ENCODE results near the gene CTCF. TPM values are rescaled to one million over a fixed set of nuclear protein-coding genes. Genes with fewer than 3 reads are reported as not detected.
A peak's percentile ranks its signal among the peaks of the same experiment; 100 is the strongest.

CTCF gene
- total and polyA plus RNA-seq, 7 experiments from 2014 or later = 49.8 to 78.6 (median 59.8) TPM

DNA sequence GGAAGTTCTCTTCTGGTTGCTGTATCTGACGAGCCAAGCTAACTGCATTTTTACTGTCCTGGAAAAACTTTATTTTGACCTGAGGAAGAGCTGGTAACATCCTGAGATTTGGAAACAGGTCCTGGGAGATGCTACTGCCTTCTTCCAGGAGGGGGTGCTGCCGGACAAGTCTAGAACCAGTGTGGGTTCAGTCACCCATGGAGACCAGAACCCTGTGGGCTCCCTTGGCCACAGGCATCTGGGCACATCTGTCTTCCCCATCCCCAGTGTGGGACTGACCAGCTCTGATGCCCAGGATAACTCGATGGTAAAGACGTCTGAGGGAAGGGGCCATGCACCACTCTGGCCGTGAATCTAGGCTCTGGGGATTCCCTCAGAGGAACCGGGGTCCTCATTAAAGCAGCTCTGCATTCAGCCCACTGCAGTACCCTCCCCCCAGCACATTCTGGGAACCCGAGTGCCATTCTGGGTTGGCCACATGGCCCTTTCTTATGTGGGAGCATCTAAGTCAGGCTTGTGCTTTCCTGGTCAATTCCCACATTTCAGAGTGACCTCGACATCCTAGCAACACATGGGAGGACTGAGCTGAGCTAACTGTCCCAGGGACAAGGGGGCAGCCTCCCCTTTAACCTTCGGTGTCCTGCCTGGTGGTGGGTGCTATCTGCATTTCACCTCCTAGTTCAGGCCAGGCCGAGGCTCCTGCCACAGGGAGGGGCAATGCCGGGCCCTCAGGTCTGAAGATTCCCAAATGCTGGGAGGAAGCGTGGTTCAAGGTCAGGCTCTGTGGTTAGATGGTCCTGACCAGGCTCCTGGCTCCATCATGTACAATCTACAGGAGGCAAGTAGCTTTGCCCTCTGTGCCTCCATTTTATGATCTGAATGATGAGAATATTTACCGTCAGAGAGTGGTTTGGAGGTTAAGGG lies 110.7 kb downstream of the CTCF start:
- H3K36me3 Mint-ChIP-seq = no peaks in the 10 kb centered on the region
- intact Hi-C loops (cut with micrococcal nuclease) = loop anchor here (1.0 to 2.0 kb wide), 7 partner anchors 46 to 391 kb away; partner anchors contain the start of gene GFOD2 (in 1 of the 2)
- Histone ChIP-seq H3K27ac (ENCODE audit: low read depth, low read length) (no peak overlapping the region), H3K36me3 (ENCODE audit: control insufficient read depth in 2 of 3, insufficient read depth in 3 of 3, low read length in 3 of 3) (peaks cover 0 to 12% (median 0%) of the 10 kb centered on the region in 3 experiments), H3K9me3 (ENCODE audit: control insufficient read depth in 2 of 3, low read length in 3 of 3) (no peaks in the 10 kb centered on the region), H3K27me3 (ENCODE audit: control insufficient read depth in 2 of 2, insufficient read depth in 2 of 2, low read length in 2 of 2) (no peaks in the 10 kb centered on the region), H3K4me1 (ENCODE audit: control insufficient read depth in 2 of 2, insufficient read depth in 2 of 2, low read length in 2 of 2) (peaks cover 0 to 2% of the 10 kb centered on the region in 2 donors), H3K4me3 (ENCODE audit: low read length) (no peak overlapping the region)
- ATAC-seq (peak; percentile 42), DNase-seq (peak in 5 of 9 donors; percentile 36 to 59 (median 45))
- peak overlapping the region in 4 of 9 donors; percentile 41 to 62 (median 51) for H3K27ac Mint-ChIP-seq
- H3K4me1 Mint-ChIP-seq = peaks cover 1 to 14% (median 2%) of the 10 kb centered on the region in 7 donors
- H3K27me3 Mint-ChIP-seq = no peaks in the 10 kb centered on the region
- POLR2A ChIA-PET = interaction anchor here (0.6 kb wide), 1 partner anchor 10 kb away, joined by 3 read pairs; no protein-coding TSS in a partner anchor
- H3K4me3 Mint-ChIP-seq = no peak overlapping the region
- H3K9me3 Mint-ChIP-seq = peaks cover 0 to 1% (median 0%) of the 10 kb centered on the region in 11 donors
- CTCF ChIA-PET = interaction anchor here (0.6 to 9.1 kb wide), 10 partner anchors 13 to 172 kb away, joined by 3 to 85 read pairs (median 4); partner anchors contain the start of genes ACD, GFOD2 and PARD6A

DNA sequence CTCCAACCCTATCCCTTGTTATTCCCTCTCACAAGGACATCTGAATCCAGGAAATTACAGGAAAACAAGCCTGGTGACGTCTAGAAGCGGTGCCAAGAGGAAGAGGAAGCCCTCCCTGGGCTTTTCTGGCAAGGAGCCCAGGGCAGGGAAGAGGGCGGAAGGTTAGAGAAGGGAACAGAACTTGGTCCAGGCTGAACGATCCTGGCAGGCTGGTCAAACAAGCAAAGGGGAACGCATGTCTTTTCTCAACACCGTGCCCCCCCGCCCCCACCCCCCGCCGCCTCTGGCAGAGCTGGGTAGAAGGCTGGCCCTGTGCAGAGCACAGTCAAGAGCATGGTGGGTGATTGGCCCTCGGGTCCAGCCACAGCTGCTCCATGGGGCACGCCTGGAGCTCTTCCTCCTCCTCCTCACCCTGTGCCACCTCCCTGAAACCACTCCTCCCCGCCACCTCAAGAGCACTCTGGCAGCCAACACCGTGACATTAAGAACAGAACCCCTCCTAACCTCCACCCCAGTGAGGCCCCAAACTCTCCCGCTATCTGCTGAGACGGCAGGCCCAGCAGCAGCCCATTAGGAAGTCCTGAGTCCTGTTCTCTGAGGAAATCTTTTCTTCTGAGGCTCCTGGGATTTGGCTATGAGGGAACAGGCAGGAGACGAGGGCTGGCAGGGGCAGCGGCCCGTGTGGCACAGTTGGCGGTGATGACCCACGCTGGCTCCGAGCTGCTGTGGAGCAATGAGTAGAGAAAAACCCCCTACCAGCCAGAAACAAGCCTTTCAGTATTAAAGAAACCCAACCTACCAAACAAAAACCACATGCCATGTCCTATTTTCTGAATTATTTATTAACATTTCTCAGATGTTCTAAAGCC lies 111.6 kb downstream of the CTCF start:
- Histone ChIP-seq H3K4me1 (ENCODE audit: control insufficient read depth in 2 of 2, insufficient read depth in 2 of 2, low read length in 2 of 2) (no peaks in the 10 kb centered on the region), H3K9me3 (ENCODE audit: control insufficient read depth in 2 of 3, low read length in 3 of 3) (no peaks in the 10 kb centered on the region), H3K36me3 (ENCODE audit: control insufficient read depth in 2 of 3, insufficient read depth in 3 of 3, low read length in 3 of 3) (peaks cover 0 to 12% (median 0%) of the 10 kb centered on the region in 3 experiments), H3K27me3 (ENCODE audit: control insufficient read depth in 2 of 2, insufficient read depth in 2 of 2, low read length in 2 of 2) (no peaks in the 10 kb centered on the region), H3K4me3 (ENCODE audit: low read length) (no peak overlapping the region), H3K27ac (ENCODE audit: low read depth, low read length) (no peak overlapping the region)
- Mint-ChIP-seq H3K27me3 (no peaks in the 10 kb centered on the region), H3K9me3 (no peaks in the 10 kb centered on the region), H3K36me3 (no peaks in the 10 kb centered on the region), H3K4me3 (no peak overlapping the region), H3K27ac (peak overlapping the region in 8 of 9 donors; percentile 42 to 67 (median 61)), H3K4me1 (peaks cover 0 to 12% (median 0%) of the 10 kb centered on the region in 7 donors)
- peak; percentile 24 for ATAC-seq
- intact Hi-C loops (cut with micrococcal nuclease) = loop anchor here (2.0 kb wide), 2 partner anchors 45 to 191 kb away; partner anchors contain the start of gene GFOD2 (in 1 of the 2)
- DNase-seq = no peak
- CTCF ChIA-PET = interaction anchor here (0.6 to 9.1 kb wide), 7 partner anchors 11 to 777 kb away, joined by 3 to 85 read pairs (median 3); no protein-coding TSS in a partner anchor
- POLR2A ChIA-PET = interaction anchor here (0.6 kb wide), 1 partner anchor 10 kb away, joined by 3 read pairs; no protein-coding TSS in a partner anchor

DNA sequence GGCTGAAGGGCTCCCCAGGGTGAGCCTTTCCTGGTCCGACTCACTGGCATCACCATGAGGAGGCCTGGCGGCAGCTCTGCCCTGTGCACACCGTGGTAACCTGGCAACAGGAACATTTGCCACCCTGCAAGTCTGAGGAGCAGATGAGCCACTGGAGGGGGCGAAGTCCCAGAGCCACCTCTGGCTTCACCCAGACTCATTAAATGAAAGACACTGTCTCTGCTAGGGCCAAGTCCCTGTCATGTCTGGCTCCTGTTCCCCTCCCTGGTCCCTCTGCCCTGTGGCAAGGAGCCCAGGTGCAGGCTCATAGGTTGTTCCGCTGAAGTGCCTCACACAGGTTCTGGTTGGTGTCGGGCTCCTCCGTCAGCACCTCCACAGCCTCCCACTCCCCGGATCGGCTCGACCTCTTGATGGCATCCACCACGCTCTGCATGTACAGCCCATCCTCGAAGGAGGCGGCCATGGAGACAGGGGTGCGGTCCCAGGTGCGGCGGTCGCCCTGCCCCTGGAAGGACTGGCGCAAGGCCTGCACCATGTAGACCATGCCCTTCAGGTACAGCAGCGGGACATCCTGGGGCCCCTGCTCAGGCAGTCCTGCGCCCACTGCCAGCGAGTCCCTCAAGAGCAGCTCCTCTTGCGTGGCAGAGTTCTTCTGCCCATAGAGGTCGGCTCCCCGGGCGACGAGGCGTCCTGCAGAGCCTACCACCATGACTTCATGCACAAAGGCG lies 112.7 kb downstream of the CTCF start:
- no peak overlapping the region for H3K4me3 ChIP-seq (ENCODE audit: low read length)
- ChIA-PET POLR2A (interaction anchor here (0.6 kb wide), 1 partner anchor 30 kb away, joined by 3 read pairs; the partner anchor contains the start of gene CARMIL2), CTCF (interaction anchor here (0.7 to 9.1 kb wide), 3 partner anchors 10 to 134 kb away, joined by 3 to 85 read pairs (median 3); no protein-coding TSS in a partner anchor)
- ATAC-seq = no peak
- Mint-ChIP-seq H3K27ac (peak overlapping the region in 2 of 9 donors; percentile 64 to 86), H3K4me3 (no peak overlapping the region), H3K27me3 (no peaks in the 10 kb centered on the region), H3K36me3 (no peaks in the 10 kb centered on the region), H3K9me3 (no peaks in the 10 kb centered on the region), H3K4me1 (peaks cover 0 to 12% (median 0%) of the 10 kb centered on the region in 7 donors)
- intact Hi-C loops (cut with micrococcal nuclease) = no loop called here
- H3K27ac ChIP-seq (ENCODE audit: low read depth, low read length) = no peak overlapping the region
- DNase-seq = no peak
- no peaks in the 10 kb centered on the region for H3K4me1 ChIP-seq (ENCODE audit: control insufficient read depth in 2 of 2, insufficient read depth in 2 of 2, low read length in 2 of 2)
- H3K36me3 ChIP-seq (ENCODE audit: control insufficient read depth in 2 of 3, insufficient read depth in 3 of 3, low read length in 3 of 3) = peaks cover 0 to 12% (median 0%) of the 10 kb centered on the region in 3 experiments
- H3K27me3 ChIP-seq (ENCODE audit: control insufficient read depth in 2 of 2, insufficient read depth in 2 of 2, low read length in 2 of 2) = no peaks in the 10 kb centered on the region
- no peaks in the 10 kb centered on the region for H3K9me3 ChIP-seq (ENCODE audit: control insufficient read depth in 2 of 3, low read length in 3 of 3)

DNA sequence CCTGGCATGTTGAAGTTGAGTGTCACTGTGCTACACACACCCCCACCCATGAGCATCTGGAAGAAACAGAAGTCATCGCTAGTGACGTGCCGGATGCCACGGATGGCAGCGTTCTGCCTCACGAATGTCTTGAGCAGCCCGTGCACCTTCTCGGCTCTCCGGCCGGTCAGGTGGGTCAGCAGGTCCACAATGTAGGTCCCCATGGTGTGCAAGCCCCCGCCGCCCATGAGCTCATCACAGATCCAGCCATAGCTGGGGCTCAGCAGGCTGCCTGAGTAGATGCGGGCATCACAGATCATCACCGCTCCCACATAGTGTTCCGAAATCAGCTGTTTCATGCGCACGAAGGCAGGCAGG lies 113.2 kb downstream of the CTCF start:
- Histone ChIP-seq H3K27me3 (ENCODE audit: control insufficient read depth in 2 of 2, insufficient read depth in 2 of 2, low read length in 2 of 2) (no peaks in the 10 kb centered on the region), H3K27ac (ENCODE audit: low read depth, low read length) (no peak overlapping the region), H3K36me3 (ENCODE audit: control insufficient read depth in 2 of 3, insufficient read depth in 3 of 3, low read length in 3 of 3) (peaks cover 0 to 12% (median 0%) of the 10 kb centered on the region in 3 experiments), H3K9me3 (ENCODE audit: control insufficient read depth in 2 of 3, low read length in 3 of 3) (no peaks in the 10 kb centered on the region), H3K4me3 (ENCODE audit: low read length) (no peak overlapping the region), H3K4me1 (ENCODE audit: control insufficient read depth in 2 of 2, insufficient read depth in 2 of 2, low read length in 2 of 2) (no peaks in the 10 kb centered on the region)
- no peaks in the 10 kb centered on the region for H3K27me3 Mint-ChIP-seq
- H3K4me3 Mint-ChIP-seq = no peak overlapping the region
- peaks cover 0 to 12% (median 0%) of the 10 kb centered on the region in 7 donors for H3K4me1 Mint-ChIP-seq
- DNase-seq (no peak), ATAC-seq (no peak)
- intact Hi-C loops (cut with micrococcal nuclease) = no loop called here
- ChIA-PET POLR2A (interaction anchor here (0.6 kb wide), 1 partner anchor 30 kb away, joined by 3 read pairs; the partner anchor contains the start of gene CARMIL2), CTCF (interaction anchor here (1.7 kb wide), 1 partner anchor 154 kb away, joined by 7 read pairs; no protein-coding TSS in a partner anchor)
- H3K27ac Mint-ChIP-seq = peak overlapping the region in 2 of 9 donors; percentile 21 to 86
- no peaks in the 10 kb centered on the region for H3K9me3 Mint-ChIP-seq
- H3K36me3 Mint-ChIP-seq = no peaks in the 10 kb centered on the region

DNA sequence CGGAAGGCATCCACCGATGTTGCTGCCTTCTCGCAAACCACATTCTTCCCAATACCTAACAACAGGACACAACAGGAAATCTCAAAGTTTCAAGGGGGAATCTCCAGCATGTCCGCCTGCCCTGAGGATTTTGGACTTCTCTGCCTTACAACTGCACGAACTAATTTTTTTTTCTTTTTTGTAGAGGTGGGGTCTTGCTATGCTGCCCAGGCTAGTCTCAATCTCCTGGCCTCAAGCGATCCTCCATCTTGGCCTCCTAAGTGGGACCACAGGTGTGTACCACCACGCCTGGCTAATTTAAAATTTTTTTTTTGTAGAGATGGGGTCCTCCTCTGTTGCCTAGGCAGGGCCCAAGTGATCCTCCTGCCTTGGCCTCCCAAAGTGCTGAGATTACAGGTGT lies 113.7 kb downstream of the CTCF start:
- Mint-ChIP-seq H3K4me3 (no peak overlapping the region), H3K36me3 (no peaks in the 10 kb centered on the region), H3K4me1 (peaks cover 0 to 12% (median 0%) of the 10 kb centered on the region in 7 donors), H3K27me3 (no peaks in the 10 kb centered on the region), H3K9me3 (no peaks in the 10 kb centered on the region), H3K27ac (peak overlapping the region in 1 of 9 donors; percentile 21)
- Histone ChIP-seq H3K27ac (ENCODE audit: low read depth, low read length) (no peak overlapping the region), H3K4me3 (ENCODE audit: low read length) (no peak overlapping the region), H3K27me3 (ENCODE audit: control insufficient read depth in 2 of 2, insufficient read depth in 2 of 2, low read length in 2 of 2) (no peaks in the 10 kb centered on the region), H3K4me1 (ENCODE audit: control insufficient read depth in 2 of 2, insufficient read depth in 2 of 2, low read length in 2 of 2) (no peaks in the 10 kb centered on the region), H3K36me3 (ENCODE audit: control insufficient read depth in 2 of 3, insufficient read depth in 3 of 3, low read length in 3 of 3) (peaks cover 0 to 12% (median 0%) of the 10 kb centered on the region in 3 experiments), H3K9me3 (ENCODE audit: control insufficient read depth in 2 of 3, low read length in 3 of 3) (no peaks in the 10 kb centered on the region)
- ChIA-PET POLR2A (interaction anchor here (0.6 kb wide), 1 partner anchor 31 kb away, joined by 3 read pairs; the partner anchor contains the start of gene CARMIL2), CTCF (interaction anchor here (0.9 to 1.7 kb wide), 2 partner anchors 129 to 155 kb away, joined by 3 to 7 read pairs; no protein-coding TSS in a partner anchor)
- intact Hi-C loops (cut with micrococcal nuclease) = no loop called here
- ATAC-seq (no peak), DNase-seq (no peak)

All from naive thymus-derived CD4-positive, alpha-beta T cell (primary cell).